PC-3 (cell line): Measurements from ENCODE around the gene WDFY4.

Experiments
- CTCF ChIP-seq: fragments of 300-600 bp; sonication (generic); conservative IDR thresholded peaks from 2 replicates; pipeline ENCODE4 v1.5.1; 2017; ENCODE audit warnings: antibody characterized with exemption, low read depth, mild to moderate bottlenecking, low read length
- EZH2 ChIP-seq: fragments of 300-600 bp; sonication (generic); IDR thresholded peaks from one replicate; pipeline ENCODE4 v1.6.1; 2017; ENCODE audit warnings: antibody characterized with exemption, mild to moderate bottlenecking, low read length; ENCODE audit not compliant: unreplicated experiment
- EZH2phosphoT487 ChIP-seq: fragments of 300-600 bp; sonication (generic); IDR thresholded peaks from 2 replicates; pipeline ENCODE4 v1.6.1; 2018; ENCODE audit warnings: mild to moderate bottlenecking, antibody characterized with exemption, low read length, borderline replicate concordance

- TF ChIP-seq CTCF, result no peak
- no peak for TF ChIP-seq EZH2
- no peak for TF ChIP-seq EZH2phosphoT487
Measured at GRCh38 chr10:48935577-48935976, 250.9 kb downstream of the WDFY4 start.
